HTR-8/SVneo (cell line): ENCODE results near the gene MRPL24.

Source experiments
- DNase-seq: peaks from one replicate; pipeline ENCODE4 v3.0.0; 2011; ENCODE audit warnings: low spot score, mixed read lengths; ENCODE audit not compliant: insufficient read length
- FAIRE-seq: peaks from 2 replicates; lab custom pipeline; 2011; peaks lifted over from hg19 to GRCh38; lab: Jason Lieb, UNC

Gene MRPL24

GRCh38 chr1:156696755-156697154, 44.1 kb downstream of the MRPL24 start:
- FAIRE-seq (no peak), DNase-seq (no peak)

DNA sequence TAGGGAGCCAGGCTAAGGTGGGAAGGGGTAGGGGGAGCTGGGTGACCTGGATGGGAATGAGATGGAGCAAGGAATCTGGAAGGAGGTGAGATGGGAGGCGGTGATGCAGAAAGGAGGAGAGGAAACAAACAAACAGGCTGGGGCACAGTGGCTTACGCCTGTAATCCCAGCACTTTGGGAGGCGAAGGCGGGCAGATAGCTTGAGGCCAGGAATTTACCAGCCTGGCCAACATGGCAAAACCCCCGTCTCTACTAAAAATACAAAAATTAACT, 46.3 kb downstream of the MRPL24 start:
- DNase-seq: no peak
- no peak for FAIRE-seq

DNA sequence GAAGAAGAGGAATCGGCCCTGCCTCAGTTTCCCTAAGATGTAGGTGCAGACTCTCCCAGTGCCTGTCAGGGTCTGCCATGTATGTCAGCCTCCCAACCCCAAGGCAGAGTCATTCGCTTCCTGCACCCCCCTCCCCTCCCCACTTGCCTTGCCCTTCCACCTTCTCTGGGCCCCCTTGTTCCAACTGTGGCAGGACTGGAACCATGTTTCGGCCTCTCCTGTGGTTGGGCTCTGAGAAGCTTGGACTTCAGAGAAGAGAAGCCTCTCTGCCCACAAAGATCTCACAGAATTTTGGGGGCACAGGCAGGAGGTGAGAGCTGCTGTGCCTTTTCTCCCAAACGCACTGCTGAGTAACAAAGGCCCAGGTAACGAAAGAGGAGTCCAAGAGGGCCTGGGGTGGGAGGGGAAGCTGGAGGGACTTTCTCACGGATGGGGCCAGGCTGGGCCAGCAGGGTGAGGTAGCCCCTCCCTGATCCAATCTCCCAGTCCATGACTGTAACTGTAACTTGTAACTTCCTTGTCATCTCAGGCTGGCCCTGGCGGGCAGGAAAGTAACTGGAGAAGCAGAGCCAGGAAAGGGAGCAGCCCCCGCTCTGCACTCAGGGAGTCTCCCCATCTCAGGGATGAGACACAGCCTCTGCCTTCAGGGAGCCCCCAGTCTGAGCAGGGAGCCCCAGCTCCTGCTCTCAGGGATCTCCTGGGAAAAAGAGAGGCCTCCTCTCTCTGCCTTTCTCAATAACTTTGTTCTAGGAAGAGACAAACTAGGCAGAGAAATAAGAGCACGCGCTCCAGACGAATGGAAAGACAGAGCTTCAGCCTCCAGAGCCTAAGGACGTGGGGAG, 46.8 kb downstream of the MRPL24 start:
- no peak for FAIRE-seq
- DNase-seq: no peak

DNA sequence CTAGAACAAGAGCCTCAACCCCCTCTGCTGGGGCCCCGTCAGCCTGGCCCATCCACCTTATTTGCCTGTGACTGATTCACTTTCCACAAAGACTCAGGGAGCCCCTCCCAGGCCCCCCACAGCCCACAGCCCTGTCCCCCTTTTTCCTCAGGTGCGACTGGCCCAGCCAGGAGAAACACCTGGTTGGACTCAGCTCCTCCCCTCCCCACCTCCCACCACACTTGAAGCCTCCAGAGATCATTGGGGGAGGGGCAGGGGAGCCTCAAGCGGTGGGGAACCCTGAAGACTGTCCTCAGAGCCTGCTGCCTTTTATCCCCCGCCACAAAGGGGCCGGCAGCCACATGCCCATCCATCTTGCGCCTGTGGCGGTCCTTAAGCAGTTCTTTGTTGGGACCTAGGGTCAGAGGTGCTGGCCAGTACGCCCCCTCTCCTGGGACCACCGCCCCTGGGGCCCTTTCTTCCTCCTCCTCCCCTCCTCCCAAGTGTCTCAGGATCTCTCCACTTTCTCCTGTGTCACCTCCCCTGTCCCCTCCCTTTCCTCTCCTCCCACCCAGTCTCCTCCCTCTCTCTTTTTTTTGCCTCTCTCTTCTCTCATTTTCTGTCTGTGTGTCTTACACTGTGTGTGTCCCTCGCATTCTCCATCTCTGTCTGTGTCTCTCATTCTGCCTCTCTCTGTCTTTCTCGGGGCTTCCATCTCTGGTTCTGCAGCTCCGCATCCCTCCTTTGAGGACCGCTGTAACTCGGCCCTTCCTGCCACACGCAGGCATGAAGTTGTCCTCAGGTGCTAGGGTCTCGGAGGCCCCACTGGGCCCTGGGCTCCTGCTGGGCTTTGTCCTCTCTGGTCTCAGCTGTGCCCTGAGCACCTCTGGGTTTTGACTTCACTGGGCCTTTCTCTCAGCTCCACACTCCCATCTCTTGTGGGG, 47.7 kb downstream of the MRPL24 start:
- DNase-seq: no peak
- no peak for FAIRE-seq

- FAIRE-seq (no peak), DNase-seq (no peak)
Measured at GRCh38 chr1:156692441-156692924, 48.4 kb downstream of the MRPL24 start.

- no peak for DNase-seq
- FAIRE-seq: no peak
Measured at GRCh38 chr1:156691665-156692440, 49.0 kb downstream of the MRPL24 start.

DNA sequence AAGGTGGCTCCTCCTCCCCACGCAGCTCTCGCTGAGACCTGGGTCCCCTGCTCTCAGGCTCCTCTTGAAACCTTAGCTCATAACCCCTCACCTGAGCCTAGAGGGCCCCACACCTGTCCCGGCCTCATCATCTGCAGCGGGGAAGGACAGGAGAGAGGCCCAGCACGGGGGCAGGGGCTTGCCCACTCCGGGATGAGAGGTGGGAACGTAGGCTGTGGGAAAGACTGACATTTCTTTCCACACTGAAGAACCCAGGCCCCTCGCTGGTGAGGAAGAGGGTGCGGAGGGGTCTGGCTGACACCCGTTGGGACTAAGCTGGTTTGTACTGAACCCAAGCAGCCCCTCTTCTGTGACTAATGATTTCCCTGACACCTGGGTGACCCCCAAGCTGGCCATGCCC, 49.7 kb downstream of the MRPL24 start:
- FAIRE-seq (no peak), DNase-seq (no peak)

- DNase-seq (no peak), FAIRE-seq (no peak)
Measured at GRCh38 chr1:156690675-156691036, 50.2 kb downstream of the MRPL24 start.

DNA sequence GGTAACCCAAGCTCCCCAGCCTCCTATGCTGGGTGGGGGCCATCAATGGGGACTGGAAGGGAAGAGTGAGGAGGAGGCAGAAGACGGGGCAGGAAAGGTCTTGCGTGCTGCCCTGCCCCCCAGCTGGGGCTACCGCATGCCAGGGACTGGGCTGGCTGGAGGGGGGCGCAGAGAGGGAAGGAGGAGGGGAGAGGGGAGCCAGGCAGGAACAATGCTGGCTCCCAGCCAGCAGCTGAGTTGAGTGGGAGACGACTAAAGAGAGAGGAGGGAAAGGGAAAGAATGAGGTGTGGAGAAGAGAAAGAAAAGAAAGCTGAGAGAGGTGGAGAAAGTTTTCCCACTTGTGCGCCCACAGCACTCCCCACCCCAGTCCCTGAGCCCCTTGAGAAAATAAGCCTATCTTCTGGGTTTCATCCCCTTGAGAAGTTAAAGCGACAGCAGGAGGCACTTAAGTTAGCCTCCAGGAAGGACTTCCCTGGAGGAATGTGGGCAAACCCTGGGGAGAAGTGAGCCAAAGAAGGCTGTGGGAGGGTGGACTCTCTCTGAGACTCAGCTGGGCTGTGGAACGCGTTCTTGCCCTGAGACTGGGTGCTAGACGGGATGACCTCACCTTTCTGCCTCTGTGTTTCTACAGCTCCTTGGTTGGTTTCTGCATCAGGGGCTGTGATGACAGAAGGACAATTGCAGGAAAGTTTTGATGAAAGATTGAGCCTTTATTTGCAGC, 50.8 kb downstream of the MRPL24 start:
- DNase-seq: no peak
- no peak for FAIRE-seq

DNA sequence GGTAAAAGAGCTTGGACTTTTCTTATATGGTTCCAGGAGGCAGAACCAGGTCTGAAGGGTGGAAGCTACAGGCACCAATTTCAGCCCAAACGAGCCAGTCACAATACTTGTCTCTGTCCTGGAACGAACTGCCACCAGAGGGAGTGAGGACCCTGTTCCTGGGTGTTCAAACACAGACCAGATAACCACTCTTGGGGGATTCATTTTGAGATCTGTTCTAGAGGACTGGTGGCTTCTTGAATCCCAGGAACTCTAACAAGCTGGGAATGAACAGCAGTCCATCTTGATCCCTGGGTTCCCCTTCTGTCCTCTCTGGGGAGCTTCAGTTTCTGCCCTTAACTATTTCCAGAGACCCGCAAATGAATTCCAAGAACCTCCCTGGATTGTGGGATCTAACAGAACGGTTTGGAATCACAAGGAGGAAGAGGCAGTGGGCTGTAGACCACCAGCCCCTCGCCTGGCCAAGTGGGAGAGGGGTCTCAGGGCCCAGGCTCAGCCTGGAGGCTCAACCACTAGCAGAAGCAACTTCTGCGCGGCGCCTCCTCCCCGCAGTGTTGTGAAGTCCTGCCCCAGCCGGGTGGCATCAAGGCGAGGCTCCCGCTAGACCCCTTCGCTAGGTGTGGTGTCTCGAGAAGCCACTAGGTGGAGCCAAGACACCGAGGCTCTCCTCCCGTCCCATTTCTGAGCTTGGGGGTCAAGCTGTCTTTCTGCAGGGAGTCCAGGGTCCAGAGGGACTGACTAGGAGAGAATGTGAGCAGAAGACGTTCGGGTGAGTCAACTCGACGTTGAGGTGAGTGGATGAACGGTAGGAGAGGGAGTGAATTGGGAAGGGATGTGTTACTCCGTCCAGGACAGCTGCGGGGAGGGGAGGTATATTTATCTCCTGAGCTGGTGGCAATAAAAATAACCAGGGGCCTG, 51.6 kb downstream of the MRPL24 start:
- DNase-seq (peak; percentile 78), FAIRE-seq (no peak)
